DND-41 (cell line): ENCODE data around the gene OGG1.

Experiments used
- ATAC-seq: fragments of 200-7000 bp; cut with Tn5 transposase; 3 replicates; pipeline ENCODE4 v1.9.1; 2021; ENCODE audit warnings: low read depth; ENCODE audit not compliant: insufficient read depth
- DNase-seq: peaks from one replicate; pipeline ENCODE4 v3.0.0-alpha.2; 2020
- H2AFZ ChIP-seq: 2 replicates; pipeline ENCODE4 v1.6.0; 2012; ENCODE audit warnings: low read depth, low read length
- H3K27ac ChIP-seq: 2 replicates; pipeline ENCODE4 v1.5.1; 2012; ENCODE audit warnings: low read length, inconsistent platforms
- H3K27me3 ChIP-seq: fragments of 200-600 bp; sonication (generic); 2 replicates; pipeline ENCODE4 v1.6.0; 2012; ENCODE audit warnings: low read length, mild to moderate bottlenecking, inconsistent platforms; ENCODE audit not compliant: insufficient read depth, poor library complexity
- H3K36me3 ChIP-seq: 2 replicates; pipeline ENCODE4 v1.5.1; 2012; ENCODE audit warnings: low read length, inconsistent platforms; ENCODE audit not compliant: insufficient read depth
- H3K4me1 ChIP-seq: 2 replicates; pipeline ENCODE4 v1.5.1; 2012; ENCODE audit warnings: mild to moderate bottlenecking, low read length; ENCODE audit not compliant: insufficient read depth
- H3K4me2 ChIP-seq: 2 replicates; pipeline ENCODE4 v1.6.0; 2012; ENCODE audit warnings: mild to moderate bottlenecking, moderate library complexity, low read length, inconsistent platforms; ENCODE audit not compliant: insufficient read depth
- H3K4me3 ChIP-seq, 2 experiments: fragments of 200-600 bp in 1 of 2; shearing (Covaris generic) in 1 of 2; 2 replicates each; pipeline ENCODE4 v1.5.1; 2012 to 2016; ENCODE audit warnings: inconsistent platforms in 2 of 2, low read length in 2 of 2, mild to moderate bottlenecking in 2 of 2, low read depth in 1 of 2, moderate library complexity in 1 of 2
- H3K79me2 ChIP-seq: 2 replicates; pipeline ENCODE4 v1.6.0; 2012; ENCODE audit warnings: low read length, inconsistent platforms; ENCODE audit not compliant: insufficient read depth
- H3K9ac ChIP-seq: 2 replicates; pipeline ENCODE4 v1.6.0; 2012; ENCODE audit warnings: low read depth, mild to moderate bottlenecking, inconsistent platforms, low read length, moderate library complexity
- H3K9me3 ChIP-seq: 2 replicates; pipeline ENCODE4 v1.5.1; 2012; ENCODE audit warnings: low read length, moderate library complexity, mild to moderate bottlenecking, inconsistent platforms; ENCODE audit not compliant: insufficient read depth, severe bottlenecking
- H4K20me1 ChIP-seq: 2 replicates; pipeline ENCODE4 v1.6.0; 2012; ENCODE audit warnings: low read length; ENCODE audit not compliant: insufficient read depth
- EZH2 ChIP-seq: IDR thresholded peaks from 3 replicates; pipeline ENCODE4 v1.6.1; 2012; ENCODE audit warnings: borderline replicate concordance, low read depth, mild to moderate bottlenecking, moderate library complexity, low read length, inconsistent platforms; ENCODE audit not compliant: severe bottlenecking
- TF ChIP-seq, protein P1 (sequence below): IDR thresholded peaks from 2 replicates; pipeline ENCODE4 v1.5.1; 2012; ENCODE audit warnings: borderline replicate concordance, low read length, moderate library complexity, mild to moderate bottlenecking; ENCODE audit not compliant: poor library complexity, severe bottlenecking; ENCODE audit errors: extremely low read depth

Gene OGG1

DNA sequence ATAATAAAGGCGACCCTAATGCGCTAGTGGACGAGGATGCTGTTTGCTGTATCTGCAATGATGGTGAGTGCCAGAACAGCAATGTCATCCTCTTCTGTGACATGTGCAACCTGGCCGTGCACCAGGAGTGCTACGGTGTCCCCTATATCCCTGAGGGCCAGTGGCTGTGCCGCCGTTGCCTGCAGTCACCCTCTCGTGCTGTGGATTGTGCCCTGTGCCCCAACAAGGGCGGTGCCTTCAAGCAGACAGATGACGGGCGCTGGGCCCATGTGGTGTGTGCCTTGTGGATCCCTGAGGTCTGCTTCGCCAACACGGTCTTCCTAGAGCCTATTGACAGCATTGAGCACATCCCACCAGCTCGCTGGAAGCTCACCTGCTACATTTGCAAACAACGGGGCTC, 10.6 kb upstream of the OGG1 start:
- no peak for TF ChIP-seq EZH2
- TF ChIP-seq, protein P1, sequence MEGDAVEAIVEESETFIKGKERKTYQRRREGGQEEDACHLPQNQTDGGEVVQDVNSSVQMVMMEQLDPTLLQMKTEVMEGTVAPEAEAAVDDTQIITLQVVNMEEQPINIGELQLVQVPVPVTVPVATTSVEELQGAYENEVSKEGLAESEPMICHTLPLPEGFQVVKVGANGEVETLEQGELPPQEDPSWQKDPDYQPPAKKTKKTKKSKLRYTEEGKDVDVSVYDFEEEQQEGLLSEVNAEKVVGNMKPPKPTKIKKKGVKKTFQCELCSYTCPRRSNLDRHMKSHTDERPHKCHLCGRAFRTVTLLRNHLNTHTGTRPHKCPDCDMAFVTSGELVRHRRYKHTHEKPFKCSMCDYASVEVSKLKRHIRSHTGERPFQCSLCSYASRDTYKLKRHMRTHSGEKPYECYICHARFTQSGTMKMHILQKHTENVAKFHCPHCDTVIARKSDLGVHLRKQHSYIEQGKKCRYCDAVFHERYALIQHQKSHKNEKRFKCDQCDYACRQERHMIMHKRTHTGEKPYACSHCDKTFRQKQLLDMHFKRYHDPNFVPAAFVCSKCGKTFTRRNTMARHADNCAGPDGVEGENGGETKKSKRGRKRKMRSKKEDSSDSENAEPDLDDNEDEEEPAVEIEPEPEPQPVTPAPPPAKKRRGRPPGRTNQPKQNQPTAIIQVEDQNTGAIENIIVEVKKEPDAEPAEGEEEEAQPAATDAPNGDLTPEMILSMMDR, result no peak
- no peaks in the 10 kb centered on the region for H3K9me3 ChIP-seq
- H3K9ac ChIP-seq, result no peak overlapping the region
- DNase-seq, result no peak
- H3K4me3 ChIP-seq, result no peak overlapping the region
- H3K4me2 ChIP-seq, result no peak overlapping the region
- H3K27ac ChIP-seq, result no peak overlapping the region
- H3K4me1 ChIP-seq, result peaks cover 10% of the 10 kb centered on the region; the same call in 1 of the 2 replicates
- no peak for ATAC-seq
- peaks cover 51% of the 10 kb centered on the region for H4K20me1 ChIP-seq
- H3K27me3 ChIP-seq, result no peaks in the 10 kb centered on the region
- H3K79me2 ChIP-seq, result peaks cover 42% of the 10 kb centered on the region
- peaks cover 100% of the 10 kb centered on the region for H3K36me3 ChIP-seq
- H2AFZ ChIP-seq, result no peak overlapping the region

DNA sequence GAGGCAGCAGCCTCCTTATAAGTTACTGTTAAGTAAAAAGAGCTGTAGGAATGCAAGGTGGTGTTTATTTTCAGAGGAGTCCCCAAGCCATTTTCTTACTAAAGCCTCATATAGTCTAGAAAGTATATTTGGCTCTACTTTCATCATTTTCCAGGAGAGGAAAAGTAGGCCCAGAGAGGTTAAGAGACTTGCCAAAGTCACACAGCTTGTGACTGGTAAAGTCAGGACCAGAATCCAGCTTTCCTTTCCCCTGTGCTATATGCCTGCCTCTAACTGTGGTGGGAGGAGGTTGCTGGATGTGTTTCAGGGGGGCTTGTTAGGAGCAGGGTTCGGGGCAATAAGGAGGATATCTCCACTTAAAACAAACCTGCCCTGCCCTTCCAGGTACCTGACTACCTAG, 7.2 kb upstream of the OGG1 start:
- Histone ChIP-seq H3K36me3 (peaks cover 100% of the 10 kb centered on the region), H3K4me3 (no peak overlapping the region), H3K4me1 (no peaks in the 10 kb centered on the region), H3K79me2 (peaks cover 12% of the 10 kb centered on the region; the same call in 1 of the 2 replicates), H3K27me3 (no peaks in the 10 kb centered on the region), H2AFZ (no peak overlapping the region), H3K9me3 (no peaks in the 10 kb centered on the region), H4K20me1 (peaks cover 33% of the 10 kb centered on the region), H3K4me2 (no peak overlapping the region), H3K9ac (no peak overlapping the region), H3K27ac (no peak overlapping the region)
- no peak for TF ChIP-seq EZH2
- TF ChIP-seq, protein P1, result no peak
- no peak for ATAC-seq
- DNase-seq, result no peak

DNA sequence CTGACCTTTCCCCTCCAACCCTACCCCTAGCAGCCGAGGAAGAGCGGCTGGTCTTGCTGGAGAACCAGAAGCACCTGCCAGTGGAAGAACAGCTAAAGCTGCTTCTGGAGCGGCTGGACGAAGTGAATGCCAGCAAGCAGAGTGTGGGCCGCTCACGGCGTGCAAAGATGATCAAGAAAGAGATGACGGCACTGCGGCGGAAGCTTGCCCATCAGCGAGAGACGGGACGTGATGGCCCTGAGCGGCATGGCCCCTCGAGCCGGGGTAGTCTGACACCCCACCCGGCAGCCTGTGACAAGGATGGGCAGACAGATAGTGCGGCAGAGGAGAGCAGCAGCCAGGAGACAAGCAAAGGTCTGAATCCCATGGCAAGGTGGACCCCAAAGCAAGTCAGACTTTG, 6.2 kb upstream of the OGG1 start:
- Histone ChIP-seq H3K27ac (no peak overlapping the region), H3K79me2 (0 out of 2 replicates have a peak, but pooled peaks cover 7% of the 10 kb centered on the region), H2AFZ (no peak overlapping the region), H3K9me3 (no peaks in the 10 kb centered on the region), H3K4me3 (no peak overlapping the region), H3K4me2 (no peak overlapping the region), H3K4me1 (no peaks in the 10 kb centered on the region), H4K20me1 (peaks cover 25% of the 10 kb centered on the region), H3K36me3 (peaks cover 100% of the 10 kb centered on the region), H3K9ac (no peak overlapping the region), H3K27me3 (no peaks in the 10 kb centered on the region)
- TF ChIP-seq, protein P1, result no peak
- TF ChIP-seq EZH2, result no peak
- ATAC-seq, result no peak
- DNase-seq, result no peak

DNA sequence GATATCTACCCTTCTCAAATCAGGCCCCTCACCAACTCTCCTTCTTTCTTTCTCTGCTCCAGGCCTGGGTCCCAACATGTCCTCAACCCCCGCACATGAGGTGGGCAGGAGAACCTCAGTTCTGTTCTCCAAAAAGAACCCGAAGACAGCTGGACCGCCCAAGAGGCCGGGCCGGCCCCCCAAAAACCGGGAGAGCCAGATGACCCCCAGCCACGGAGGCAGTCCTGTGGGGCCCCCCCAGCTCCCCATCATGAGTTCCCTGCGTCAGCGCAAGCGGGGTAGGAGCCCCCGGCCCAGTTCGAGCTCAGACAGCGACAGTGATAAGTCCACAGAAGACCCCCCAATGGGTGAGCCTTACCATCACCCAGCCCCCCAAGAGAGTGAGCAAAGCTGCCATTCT, 5.6 kb upstream of the OGG1 start:
- no peak for ATAC-seq
- Histone ChIP-seq H3K9me3 (no peaks in the 10 kb centered on the region), H3K27me3 (no peaks in the 10 kb centered on the region), H3K79me2 (0 out of 2 replicates have a peak, but pooled peaks cover 5% of the 10 kb centered on the region), H3K4me1 (peaks cover 3% of the 10 kb centered on the region), H4K20me1 (peaks cover 19% of the 10 kb centered on the region), H3K4me3 (no peak overlapping the region), H2AFZ (no peak overlapping the region), H3K9ac (no peak overlapping the region), H3K4me2 (no peak overlapping the region), H3K27ac (no peak overlapping the region), H3K36me3 (peaks cover 95% of the 10 kb centered on the region)
- TF ChIP-seq EZH2, result no peak
- TF ChIP-seq, protein P1, result no peak
- no peak for DNase-seq
